DND-41 (cell line): ENCODE results near the gene TUBA4A.
A peak's percentile ranks its signal among the peaks of the same experiment; 100 is the strongest.

Source experiments
- ATAC-seq: fragments of 200-7000 bp; cut with Tn5 transposase; 3 replicates; pipeline ENCODE4 v1.9.1; 2021; ENCODE audit warnings: low read depth; ENCODE audit not compliant: insufficient read depth
- DNase-seq: peaks from one replicate; pipeline ENCODE4 v3.0.0-alpha.2; 2020
- H2AFZ ChIP-seq: 2 replicates; pipeline ENCODE4 v1.6.0; 2012; ENCODE audit warnings: low read depth, low read length
- H3K27ac ChIP-seq: 2 replicates; pipeline ENCODE4 v1.5.1; 2012; ENCODE audit warnings: low read length, inconsistent platforms
- H3K27me3 ChIP-seq: fragments of 200-600 bp; sonication (generic); 2 replicates; pipeline ENCODE4 v1.6.0; 2012; ENCODE audit warnings: low read length, mild to moderate bottlenecking, inconsistent platforms; ENCODE audit not compliant: insufficient read depth, poor library complexity
- H3K36me3 ChIP-seq: 2 replicates; pipeline ENCODE4 v1.5.1; 2012; ENCODE audit warnings: low read length, inconsistent platforms; ENCODE audit not compliant: insufficient read depth
- H3K4me1 ChIP-seq: 2 replicates; pipeline ENCODE4 v1.5.1; 2012; ENCODE audit warnings: mild to moderate bottlenecking, low read length; ENCODE audit not compliant: insufficient read depth
- H3K4me2 ChIP-seq: 2 replicates; pipeline ENCODE4 v1.6.0; 2012; ENCODE audit warnings: mild to moderate bottlenecking, moderate library complexity, low read length, inconsistent platforms; ENCODE audit not compliant: insufficient read depth
- H3K4me3 ChIP-seq, 2 experiments: fragments of 200-600 bp in 1 of 2; shearing (Covaris generic) in 1 of 2; 2 replicates each; pipeline ENCODE4 v1.5.1; 2012 to 2016; ENCODE audit warnings: inconsistent platforms in 2 of 2, low read length in 2 of 2, mild to moderate bottlenecking in 2 of 2, low read depth in 1 of 2, moderate library complexity in 1 of 2
- H3K79me2 ChIP-seq: 2 replicates; pipeline ENCODE4 v1.6.0; 2012; ENCODE audit warnings: low read length, inconsistent platforms; ENCODE audit not compliant: insufficient read depth
- H3K9ac ChIP-seq: 2 replicates; pipeline ENCODE4 v1.6.0; 2012; ENCODE audit warnings: low read depth, mild to moderate bottlenecking, inconsistent platforms, low read length, moderate library complexity
- H3K9me3 ChIP-seq: 2 replicates; pipeline ENCODE4 v1.5.1; 2012; ENCODE audit warnings: low read length, moderate library complexity, mild to moderate bottlenecking, inconsistent platforms; ENCODE audit not compliant: insufficient read depth, severe bottlenecking
- H4K20me1 ChIP-seq: 2 replicates; pipeline ENCODE4 v1.6.0; 2012; ENCODE audit warnings: low read length; ENCODE audit not compliant: insufficient read depth
- CTCF ChIP-seq: IDR thresholded peaks from 2 replicates; pipeline ENCODE4 v1.5.1; 2012; ENCODE audit warnings: borderline replicate concordance, low read length, moderate library complexity, mild to moderate bottlenecking; ENCODE audit not compliant: poor library complexity, severe bottlenecking; ENCODE audit errors: extremely low read depth
- EZH2 ChIP-seq: IDR thresholded peaks from 3 replicates; pipeline ENCODE4 v1.6.1; 2012; ENCODE audit warnings: borderline replicate concordance, low read depth, mild to moderate bottlenecking, moderate library complexity, low read length, inconsistent platforms; ENCODE audit not compliant: severe bottlenecking

TUBA4A gene

GRCh38 chr2:219282375-219282774, 28.7 kb upstream of the TUBA4A start:
- H3K36me3 ChIP-seq = 0 out of 2 replicates have a peak, but pooled peaks cover 8% of the 10 kb centered on the region
- DNase-seq = no peak
- H3K27me3 ChIP-seq = no peaks in the 10 kb centered on the region
- ATAC-seq = no peak
- H3K9ac ChIP-seq = no peak overlapping the region
- no peak overlapping the region for H3K27ac ChIP-seq
- H3K4me3 ChIP-seq = no peak overlapping the region
- no peak overlapping the region for H2AFZ ChIP-seq
- peaks cover 26% of the 10 kb centered on the region for H3K4me1 ChIP-seq
- no peaks in the 10 kb centered on the region for H3K9me3 ChIP-seq
- no peaks in the 10 kb centered on the region for H3K79me2 ChIP-seq
- peaks cover 2% of the 10 kb centered on the region for H4K20me1 ChIP-seq
- no peak overlapping the region for H3K4me2 ChIP-seq
- TF ChIP-seq EZH2 (no peak), CTCF (no peak)

- TF ChIP-seq CTCF = no peak
- TF ChIP-seq EZH2 = no peak
- Histone ChIP-seq H3K4me1 (peaks cover 27% of the 10 kb centered on the region), H3K9me3 (no peaks in the 10 kb centered on the region), H2AFZ (no peak overlapping the region), H3K79me2 (no peaks in the 10 kb centered on the region), H3K36me3 (0 out of 2 replicates have a peak, but pooled peaks cover 8% of the 10 kb centered on the region), H3K4me3 (no peak overlapping the region), H3K9ac (no peak overlapping the region), H4K20me1 (peaks cover 4% of the 10 kb centered on the region), H3K27ac (no peak overlapping the region), H3K27me3 (no peaks in the 10 kb centered on the region), H3K4me2 (no peak overlapping the region)
- DNase-seq = no peak
- no peak for ATAC-seq
Measured at GRCh38 chr2:219281588-219281987, 27.9 kb upstream of the TUBA4A start.

- Histone ChIP-seq H3K27ac (no peak overlapping the region), H2AFZ (no peak overlapping the region), H3K9ac (no peak overlapping the region), H3K36me3 (0 out of 2 replicates have a peak, but pooled peaks cover 8% of the 10 kb centered on the region), H3K4me1 (peaks cover 27% of the 10 kb centered on the region), H3K4me3 (no peak overlapping the region), H3K9me3 (no peaks in the 10 kb centered on the region), H3K27me3 (no peaks in the 10 kb centered on the region), H3K79me2 (no peaks in the 10 kb centered on the region), H4K20me1 (peaks cover 4% of the 10 kb centered on the region), H3K4me2 (peak overlapping the region; percentile 12; the same call in 1 of the 2 replicates)
- TF ChIP-seq EZH2 (no peak), CTCF (no peak)
- ATAC-seq (no peak), DNase-seq (no peak)
Measured at GRCh38 chr2:219280651-219281050, 26.9 kb upstream of the TUBA4A start.
